ENCODE measurements around the gene HBP1.
"Not testable (repeated sequence)": the region's sequence is repeated elsewhere in the genome, so short reads cannot be mapped to it uniquely, and the experiment has no call there.

Gene HBP1

GRCh38 chr7:107187774-107188173 is 19.0 kb downstream of the HBP1 start:
- DNase-seq = no peak

DNA sequence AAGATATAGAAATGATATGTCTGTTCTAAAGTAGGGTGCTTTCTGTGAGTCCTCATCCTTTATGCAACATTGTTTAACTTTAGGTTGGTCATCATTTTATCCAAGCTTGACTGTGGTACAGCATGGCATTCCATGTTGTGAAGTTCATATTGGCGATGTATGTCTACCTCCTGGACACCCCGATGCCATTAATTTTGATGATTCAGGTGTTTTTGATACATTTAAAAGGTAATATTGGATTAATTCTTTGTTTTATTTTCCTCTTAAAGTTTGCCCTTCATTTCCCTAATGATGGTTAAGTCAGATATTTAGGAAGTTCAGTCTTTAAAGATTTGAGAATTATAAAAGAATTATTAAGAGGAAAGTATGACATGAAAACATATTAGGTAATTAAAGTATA is 21.3 kb downstream of the HBP1 start:
- DNase-seq = no peak

GRCh38 chr7:107194052-107194451 is 25.2 kb downstream of the HBP1 start:
- no peak for DNase-seq

DNA sequence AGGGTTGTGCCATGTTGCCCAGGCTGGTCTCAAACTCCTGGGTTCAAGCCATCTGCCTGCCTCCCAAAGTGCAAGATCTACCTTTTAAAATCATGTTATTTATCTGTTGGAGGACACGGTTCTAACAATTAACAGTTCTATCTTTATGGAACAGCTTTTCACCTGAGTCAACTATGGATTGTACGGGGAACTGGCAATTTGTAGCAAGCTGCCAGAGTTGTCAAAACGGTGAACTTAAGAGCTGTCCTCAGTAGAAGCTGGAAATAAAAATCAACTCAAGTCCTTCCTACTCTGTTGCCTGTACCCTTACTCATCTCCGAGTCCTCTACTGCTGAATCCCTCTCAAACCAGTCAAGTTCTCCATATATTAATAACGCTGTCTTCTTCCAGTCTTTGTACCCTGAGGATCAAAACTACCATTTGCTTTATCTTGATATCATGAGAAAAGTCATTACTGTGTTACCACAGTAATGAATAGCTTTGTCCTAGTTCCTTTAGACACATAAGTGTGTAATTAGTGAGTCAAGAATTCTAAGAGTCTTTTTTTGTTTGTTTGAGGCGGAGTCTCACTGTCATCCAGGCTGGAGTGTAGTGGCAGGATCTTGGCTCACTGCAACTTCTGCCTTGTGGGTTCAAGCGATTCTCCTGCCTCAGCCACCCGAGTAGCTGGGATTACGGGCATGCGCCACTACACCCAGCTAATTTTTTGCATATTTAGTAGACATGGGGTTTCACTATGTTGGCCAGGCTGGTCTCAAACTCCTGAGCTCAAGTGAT is 28.2 kb downstream of the HBP1 start:
- no peak for DNase-seq

GRCh38 chr7:107201795-107202450 is 33.1 kb downstream of the HBP1 start:
- peak; percentile 33 to 83 for DNase-seq

DNA sequence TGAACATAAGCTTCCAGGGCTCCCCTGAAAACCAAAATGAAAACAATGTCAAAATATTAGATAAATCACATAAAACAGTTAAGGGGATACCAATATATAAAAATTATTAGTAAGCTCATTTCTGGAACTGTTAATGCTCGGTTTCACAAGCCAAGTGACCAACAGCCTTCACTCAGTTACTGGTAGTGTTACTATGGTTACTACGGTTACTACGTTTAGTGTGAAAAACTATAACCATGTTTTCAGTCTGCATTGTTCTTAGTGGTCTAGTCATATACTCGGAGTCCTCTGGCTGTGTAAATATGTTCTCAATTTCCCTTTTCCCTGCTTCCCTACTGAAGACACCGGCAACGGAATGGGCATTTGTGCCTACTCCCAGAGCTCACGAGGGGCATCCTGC is 34.8 kb downstream of the HBP1 start:
- DNase-seq = no peak

DNA sequence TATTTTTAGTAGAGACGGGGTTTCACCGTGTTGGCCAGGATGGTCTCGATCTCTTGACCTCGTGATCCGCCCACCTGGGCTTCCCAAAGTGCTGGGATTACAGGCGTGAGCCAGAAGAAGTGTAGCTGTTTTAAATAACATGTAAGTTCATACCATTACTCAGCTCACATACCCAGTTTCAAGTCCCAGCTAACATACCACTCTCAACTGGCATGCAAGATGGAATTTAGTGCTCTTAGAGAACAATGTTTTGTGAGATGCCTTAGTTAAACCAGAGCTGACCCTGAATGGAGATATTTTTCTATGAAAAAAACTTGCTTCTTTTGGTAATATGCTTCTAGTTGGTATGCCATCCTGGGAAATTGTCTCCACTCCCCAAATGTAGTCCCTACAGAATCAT is 37.3 kb downstream of the HBP1 start:
- DNase-seq = no peak

- DNase-seq = no peak
These were observed 37.9 kb downstream of the HBP1 start for GRCh38 chr7:107206706-107207105.

- no peak for DNase-seq
These were observed 38.7 kb downstream of the HBP1 start for GRCh38 chr7:107207459-107207858.

- DNase-seq = no peak
These were observed 39.3 kb downstream of the HBP1 start for GRCh38 chr7:107208024-107208521.

DNA sequence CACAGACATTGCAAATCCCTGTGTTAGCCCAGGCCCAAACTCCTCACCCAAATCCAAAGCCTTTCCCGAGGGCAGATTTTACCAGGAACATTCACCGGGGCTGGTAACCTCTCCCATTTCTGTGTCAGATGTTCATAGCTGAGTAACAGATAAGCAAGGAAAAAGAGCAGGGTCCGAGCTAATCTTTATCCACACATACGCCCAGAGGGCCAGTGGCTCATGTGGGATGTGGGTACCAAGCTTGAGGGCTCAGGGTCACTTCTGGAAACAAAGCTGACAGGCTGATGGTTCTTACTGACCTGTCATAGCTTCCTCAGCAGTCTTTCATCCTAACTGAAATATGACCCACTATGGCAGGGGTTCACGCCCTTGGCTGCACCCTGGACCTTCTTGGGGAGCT is 39.8 kb downstream of the HBP1 start:
- DNase-seq = no peak

DNA sequence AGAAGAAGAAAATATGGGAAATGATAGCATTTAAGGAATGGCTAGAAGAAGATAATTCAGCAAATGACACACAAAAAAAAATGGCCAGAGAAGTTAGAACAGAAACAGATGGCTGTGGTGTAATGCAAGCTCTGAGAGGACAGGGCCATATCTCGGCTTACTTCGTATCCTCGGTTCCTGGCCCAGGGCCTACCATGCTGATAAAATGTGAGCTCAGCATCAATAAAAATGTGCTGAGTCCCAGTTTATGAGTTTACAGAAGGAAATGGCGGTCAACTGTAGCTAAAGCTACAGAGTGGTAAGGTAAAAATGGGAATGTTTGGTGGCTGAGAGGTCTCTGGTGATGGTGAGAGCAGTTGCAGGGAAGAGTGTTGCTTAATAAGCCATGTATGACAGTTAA is 40.8 kb downstream of the HBP1 start:
- no peak for DNase-seq

GRCh38 chr7:107210400-107210799 is 41.6 kb downstream of the HBP1 start:
- DNase-seq = no peak

GRCh38 chr7:107212725-107213124 is 43.9 kb downstream of the HBP1 start:
- no peak for DNase-seq

- DNase-seq = peak in 1 of 2 experiments; percentile 4
These were observed 44.5 kb downstream of the HBP1 start for GRCh38 chr7:107213193-107213788.

GRCh38 chr7:107213945-107214344 is 45.1 kb downstream of the HBP1 start:
- no peak for DNase-seq

GRCh38 chr7:107219563-107220244 is 50.9 kb downstream of the HBP1 start:
- DNase-seq = no peak

- DNase-seq = no peak
These were observed 51.6 kb downstream of the HBP1 start for GRCh38 chr7:107220356-107220755.

GRCh38 chr7:107220806-107221205 is 52.0 kb downstream of the HBP1 start:
- DNase-seq = not testable (repeated sequence)

DNA sequence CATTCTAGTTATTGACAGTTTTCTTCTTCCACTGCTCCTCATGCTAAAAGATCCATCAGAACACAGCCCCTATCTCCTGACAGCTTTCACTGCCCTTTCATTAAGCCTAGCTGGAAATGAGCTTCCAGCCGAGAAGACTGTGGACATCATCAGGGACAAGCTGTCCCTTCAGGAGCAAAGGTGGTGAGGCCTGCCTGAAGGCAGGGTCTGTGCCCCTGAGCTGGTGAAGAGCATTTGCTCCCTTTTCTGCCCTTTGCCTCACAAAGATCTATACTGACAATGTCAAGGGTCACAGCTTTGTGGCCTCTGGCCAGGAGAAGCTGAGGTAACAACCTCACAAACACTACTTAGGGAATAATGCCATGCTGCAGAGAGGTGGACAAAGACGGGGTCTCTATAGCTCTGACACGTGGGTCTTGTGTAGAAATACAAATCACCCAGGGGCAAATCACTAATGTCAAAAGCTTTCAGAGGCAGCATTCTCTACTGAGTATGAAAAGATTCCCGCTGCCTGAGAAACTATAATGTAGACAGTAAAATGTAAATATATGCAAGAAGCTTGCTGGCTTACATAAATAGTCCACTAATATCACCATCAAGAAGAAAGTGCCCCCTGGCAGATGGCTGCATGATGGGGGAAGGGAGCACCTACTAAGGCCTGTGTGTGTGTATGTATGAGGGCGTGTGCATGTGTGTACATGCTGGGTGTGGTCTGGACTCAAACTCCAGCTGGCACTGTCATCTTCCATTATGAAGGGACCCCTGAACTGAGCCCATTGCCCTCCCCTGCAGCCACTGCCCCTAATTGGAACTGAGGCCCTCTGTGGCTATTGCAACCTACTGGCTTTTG is 55.8 kb downstream of the HBP1 start:
- no peak for DNase-seq

DNA sequence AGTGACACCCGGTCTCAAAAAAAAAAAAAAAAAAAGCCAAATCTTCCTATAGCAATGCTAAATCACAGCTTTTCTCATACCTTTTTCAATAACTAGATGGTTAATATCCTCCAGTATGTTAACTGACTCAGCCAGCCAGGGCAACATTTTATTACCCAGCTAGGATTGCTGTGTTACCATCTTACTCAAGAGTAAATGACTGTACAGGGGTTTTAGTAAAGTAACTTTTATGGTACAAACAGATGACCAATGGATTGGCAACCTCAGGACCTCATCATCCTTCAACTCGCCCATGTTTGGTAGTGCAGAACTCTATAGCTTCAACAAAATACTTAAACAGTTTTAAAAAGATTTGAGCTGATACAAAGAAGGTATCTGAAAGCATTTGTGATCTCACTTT is 59.5 kb downstream of the HBP1 start:
- DNase-seq = no peak

DNA sequence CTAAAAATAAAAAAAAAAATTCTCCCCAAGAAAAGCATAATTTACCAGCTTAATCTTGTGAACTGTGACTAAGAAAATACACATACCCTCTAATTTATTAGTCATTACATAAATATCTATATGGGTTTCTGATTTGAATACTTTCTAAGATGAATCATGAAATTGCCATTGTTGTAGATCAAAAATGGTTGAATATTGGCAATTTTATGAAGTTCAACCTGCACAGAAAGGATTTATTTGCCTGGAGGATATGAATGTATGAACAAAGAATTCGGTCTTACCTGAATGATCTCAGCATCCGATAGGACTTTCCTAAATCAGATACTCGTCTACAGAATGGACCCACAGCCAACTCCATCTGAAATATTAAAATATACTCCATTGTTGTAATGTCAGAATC is 61.5 kb downstream of the HBP1 start:
- DNase-seq = no peak

Measured in NCI-H446 (cell line).